SK-N-SH (cell line): Measurements from ENCODE around the gene ZMIZ2. TPM values are rescaled to one million over a fixed set of nuclear protein-coding genes. Genes with fewer than 3 reads are reported as not detected.
A peak's percentile ranks its signal among the peaks of the same experiment; 100 is the strongest.

Experiments
- CTCF ChIA-PET: fragments of 300-600, 350-600 bp; formaldehyde crosslinking; extraction: SDS; loops from one replicate; lab custom pipeline; 2021; lab: Yijun Ruan, JAX
- POLR2A ChIA-PET: fragments of 350-600 bp; sonication (Branson Sonifier 250); formaldehyde crosslinking; extraction: SDS; loops from one replicate; lab custom pipeline; 2020; ENCODE audit warnings: antibody characterized with exemption, inconsistent platforms; lab: Yijun Ruan, JAX
- DNase-seq: peaks from one replicate; pipeline ENCODE4 v3.0.0; 2012
- H2AFZ ChIP-seq: fragments of 200-600 bp; sonication (generic); 2 replicates; pipeline ENCODE4 v1.8.1; 2016; ENCODE audit warnings: antibody characterized with exemption, mild to moderate bottlenecking, low read depth
- H3F3A ChIP-seq: fragments of 200-600 bp; sonication (generic); replicated peaks from 2 replicates; pipeline ENCODE3; 2016; ENCODE audit warnings: antibody characterized with exemption, mild to moderate bottlenecking; ENCODE audit not compliant: insufficient read depth
- H3K27ac ChIP-seq, 2 experiments: fragments of 200-500 bp in 1 of 2; fragments of 200-600 bp in 1 of 2; sonication (Bioruptor generic) in 1 of 2; sonication (generic), shearing (Covaris generic) in 1 of 2; 2 replicates each; pipeline versions ENCODE4 v1.5.1 to v1.6.1; 2014 to 2016; ENCODE audit warnings: low read depth in 2 of 2, inconsistent platforms in 1 of 2, low read length in 1 of 2, mild to moderate bottlenecking in 1 of 2, mixed read lengths in 1 of 2
- H3K27me3 ChIP-seq: fragments of 200-600 bp; sonication (generic), shearing (Covaris generic); 2 replicates; pipeline ENCODE4 v1.6.1; 2016; ENCODE audit warnings: mixed run types; ENCODE audit not compliant: insufficient read depth
- H3K36me3 ChIP-seq, 2 experiments: fragments of 200-500 bp in 1 of 2; fragments of 200-600 bp in 1 of 2; sonication (Bioruptor generic) in 1 of 2; sonication (generic) in 1 of 2; replicated peaks in 1 of 2; 2 replicates each; pipeline versions ENCODE3 to v1.5.1; 2014 to 2016; ENCODE audit warnings: low read length in 1 of 2, mild to moderate bottlenecking in 1 of 2; ENCODE audit not compliant: insufficient read depth in 2 of 2, control insufficient read depth in 1 of 2
- H3K4me1 ChIP-seq, 2 experiments: fragments of 200-500 bp in 1 of 2; fragments of 200-600 bp in 1 of 2; sonication (Bioruptor generic) in 1 of 2; sonication (generic), shearing (Covaris generic) in 1 of 2; 2 replicates each; pipeline versions ENCODE4 v1.5.1 to v1.6.1; 2014 to 2016; ENCODE audit warnings: low read depth in 1 of 2, low read length in 1 of 2, mixed run types in 1 of 2; ENCODE audit not compliant: insufficient read depth in 2 of 2, control insufficient read depth in 1 of 2
- H3K4me2 ChIP-seq: fragments of 200-600 bp; sonication (generic), shearing (Covaris generic); 2 replicates; pipeline ENCODE4 v1.6.1; 2017; ENCODE audit warnings: mixed run types
- H3K4me3 ChIP-seq, 2 experiments: fragments of 200-500 bp in 1 of 2; fragments of 200-600 bp in 1 of 2; sonication (Bioruptor generic) in 1 of 2; sonication (generic), shearing (Covaris generic) in 1 of 2; 2 replicates each; pipeline versions ENCODE4 v1.5.1 to v1.8.1; 2014 to 2016; ENCODE audit warnings: low read depth in 2 of 2, inconsistent platforms in 1 of 2, low read length in 1 of 2, mild to moderate bottlenecking in 1 of 2, mixed read lengths in 1 of 2, moderate library complexity in 1 of 2
- H3K79me2 ChIP-seq: fragments of 200-600 bp; sonication (generic); 2 replicates; pipeline ENCODE4 v1.8.1; 2017; ENCODE audit warnings: mild to moderate bottlenecking; ENCODE audit not compliant: insufficient read depth
- H3K9ac ChIP-seq: fragments of 200-600 bp; sonication (generic); 2 replicates; pipeline ENCODE4 v1.6.1; 2017; ENCODE audit warnings: mixed run types
- H3K9me2 ChIP-seq: fragments of 200-600 bp; sonication (generic); 2 replicates; pipeline ENCODE4 v1.6.1; 2017; ENCODE audit warnings: mixed run types
- H3K9me3 ChIP-seq: fragments of 200-600 bp; sonication (generic); 2 replicates; pipeline ENCODE4 v1.6.1; 2017; ENCODE audit warnings: mixed run types, mild to moderate bottlenecking, moderate library complexity
- H4K20me1 ChIP-seq: fragments of 200-600 bp; sonication (generic); 2 replicates; pipeline ENCODE4 v1.6.1; 2017; ENCODE audit warnings: mild to moderate bottlenecking, mixed run types; ENCODE audit not compliant: insufficient read depth
- ELF1 ChIP-seq: IDR thresholded peaks from 2 replicates; pipeline ENCODE4 v1.4.0; 2012
- EP300 ChIP-seq, 2 experiments: IDR thresholded peaks; 2 replicates each; pipeline versions ENCODE4 v1.4.0 to v1.6.1; 2012; ENCODE audit warnings: borderline replicate concordance in 1 of 2, low read depth in 1 of 2, low read length in 1 of 2
- FOSL2 ChIP-seq: IDR thresholded peaks from 2 replicates; pipeline ENCODE4 v1.4.0; 2012; ENCODE audit warnings: low read depth, mild to moderate bottlenecking, moderate library complexity, borderline replicate concordance
- GABPA ChIP-seq: IDR thresholded peaks from 2 replicates; pipeline ENCODE4 v1.4.0; 2012; ENCODE audit warnings: low read depth, mild to moderate bottlenecking
- JUND ChIP-seq: IDR thresholded peaks from 2 replicates; pipeline ENCODE4 v1.4.0; 2012
- MXI1 ChIP-seq: IDR thresholded peaks from 2 replicates; pipeline ENCODE4 v1.6.1; 2012; ENCODE audit warnings: mild to moderate bottlenecking, low read depth, low read length, improper control_type of control experiment
- NRF1 ChIP-seq: IDR thresholded peaks from 2 replicates; pipeline ENCODE4 v1.6.1; 2012; ENCODE audit warnings: low read depth, mild to moderate bottlenecking, low read length
- POLR2AphosphoS5 ChIP-seq: IDR thresholded peaks from 2 replicates; pipeline ENCODE4 v1.6.1; 2012; ENCODE audit warnings: low read depth, low read length
- RFX5 ChIP-seq: IDR thresholded peaks from 2 replicates; pipeline ENCODE4 v1.6.1; 2012; ENCODE audit warnings: mild to moderate bottlenecking, improper control_type of control experiment, low read length
- SMC3 ChIP-seq: IDR thresholded peaks from 2 replicates; pipeline ENCODE4 v1.6.1; 2012; ENCODE audit warnings: low read depth, low read length, improper control_type of control experiment
- TEAD4 ChIP-seq: IDR thresholded peaks from 2 replicates; pipeline ENCODE4 v1.4.0; 2012; ENCODE audit warnings: mild to moderate bottlenecking, borderline replicate concordance; ENCODE audit not compliant: insufficient read depth
- YY1 ChIP-seq: IDR thresholded peaks from 2 replicates; pipeline ENCODE4 v1.4.0; 2012; ENCODE audit warnings: low read depth, mild to moderate bottlenecking
- WGBS: methylation state at CpG from one replicate; pipeline ENCODE4 v1.1.6; 2017; ENCODE audit warnings: low lambda C conversion rate; 5-methylcytosine and 5-hydroxymethylcytosine counted together
- polyA plus RNA-seq, 3 experiments: library from polyadenylated mRNA; depleted of rRNA; stranded (reverse); fragments of >200 nt; gene quantifications; 2 replicates each; pipeline ENCODE4 v1.2.3, GENCODE V29; 2012
- TF ChIP-seq, protein P1 (sequence below): fragments of 150-350 bp; IDR thresholded peaks from 2 replicates; pipeline ENCODE4 v1.6.1; 2017; ENCODE audit warnings: antibody characterized with exemption, low read length, low read depth, borderline replicate concordance
- TF ChIP-seq, protein P2 (sequence below): IDR thresholded peaks from 2 replicates; pipeline ENCODE4 v1.6.1; 2012; ENCODE audit warnings: mild to moderate bottlenecking, low read depth, low read length, moderate library complexity
- TF ChIP-seq, protein P3 (sequence below): IDR thresholded peaks from 2 replicates; pipeline ENCODE4; 2012

Gene ZMIZ2
- polyA plus RNA-seq, 1 of the 3 experiments (the other 2 are of a cell fraction) = 18.1 TPM

DNA sequence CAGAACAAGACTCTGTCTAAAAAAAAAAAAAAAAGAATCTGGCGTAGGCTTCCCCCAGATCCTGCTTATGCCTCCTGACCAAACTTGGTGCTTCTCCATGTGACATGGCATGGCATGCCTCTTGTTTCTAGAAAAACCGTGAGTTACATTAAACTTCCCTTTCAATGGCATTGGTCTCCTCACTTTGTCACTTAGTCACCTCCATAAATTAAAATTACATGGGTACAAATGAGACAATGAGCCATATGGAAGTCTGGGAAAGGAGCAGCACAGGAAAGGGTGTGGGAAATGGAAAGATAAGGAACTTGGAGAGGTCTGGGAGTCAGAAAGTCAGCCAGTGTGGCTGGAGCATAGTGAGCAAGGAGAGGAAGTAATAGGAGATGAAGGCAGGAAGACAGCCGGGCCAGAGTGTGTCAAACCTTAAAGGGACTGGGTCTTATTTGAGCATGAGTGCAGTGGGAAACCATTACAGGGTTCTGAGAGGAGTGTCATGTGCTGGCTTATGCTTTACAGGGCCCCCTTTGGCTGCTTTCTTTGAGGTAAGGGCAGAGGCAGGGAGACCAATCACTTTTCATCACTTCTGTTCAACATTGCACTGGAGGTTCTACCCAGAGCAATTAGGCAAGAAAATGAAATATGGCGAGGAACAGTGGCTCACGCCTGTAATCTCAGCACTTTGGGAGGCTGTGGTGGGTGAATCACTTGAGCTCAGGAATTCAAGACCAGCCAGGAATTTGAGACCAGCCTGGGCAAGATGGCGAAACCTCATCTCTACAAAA lies 21.3 kb upstream of the ZMIZ2 start:
- Histone ChIP-seq H3F3A (peaks cover 9% of the 10 kb centered on the region), H3K9me2 (no peaks in the 10 kb centered on the region), H3K27me3 (no peaks in the 10 kb centered on the region), H3K36me3 (no peaks in the 10 kb centered on the region), H3K27ac (peak overlapping the region in 1 of 2 experiments; percentile 62; a peak in 2 of 4 replicates), H4K20me1 (no peaks in the 10 kb centered on the region), H3K4me3 (no peak overlapping the region), H2AFZ (peak overlapping the region; percentile 94), H3K79me2 (no peaks in the 10 kb centered on the region), H3K4me2 (peak overlapping the region; percentile 26; the same call in 1 of the 2 replicates), H3K9ac (peak overlapping the region; percentile 8; the same call in 1 of the 2 replicates), H3K4me1 (no peaks in the 10 kb centered on the region; a peak in 1 of 4 replicates), H3K9me3 (no peaks in the 10 kb centered on the region)
- POLR2A ChIA-PET = no interaction called here
- TF ChIP-seq EP300 (IDR thresholded peaks at IDR 0.05; ENCODE audit: borderline replicate concordance in 1 of 2, low read depth in 1 of 2, low read length in 1 of 2) (no peak), YY1 (peak; percentile 56; the same call in 1 of the 2 replicates), FOSL2 (peak; percentile 19; the same call in 1 of the 2 replicates)
- TF ChIP-seq, protein P1, sequence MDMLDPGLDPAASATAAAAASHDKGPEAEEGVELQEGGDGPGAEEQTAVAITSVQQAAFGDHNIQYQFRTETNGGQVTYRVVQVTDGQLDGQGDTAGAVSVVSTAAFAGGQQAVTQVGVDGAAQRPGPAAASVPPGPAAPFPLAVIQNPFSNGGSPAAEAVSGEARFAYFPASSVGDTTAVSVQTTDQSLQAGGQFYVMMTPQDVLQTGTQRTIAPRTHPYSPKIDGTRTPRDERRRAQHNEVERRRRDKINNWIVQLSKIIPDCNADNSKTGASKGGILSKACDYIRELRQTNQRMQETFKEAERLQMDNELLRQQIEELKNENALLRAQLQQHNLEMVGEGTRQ = no peak
- no peak for DNase-seq
- CTCF ChIA-PET = no interaction called here
- 63% methylated on average over 6 of the region's 6 CpGs for WGBS

DNA sequence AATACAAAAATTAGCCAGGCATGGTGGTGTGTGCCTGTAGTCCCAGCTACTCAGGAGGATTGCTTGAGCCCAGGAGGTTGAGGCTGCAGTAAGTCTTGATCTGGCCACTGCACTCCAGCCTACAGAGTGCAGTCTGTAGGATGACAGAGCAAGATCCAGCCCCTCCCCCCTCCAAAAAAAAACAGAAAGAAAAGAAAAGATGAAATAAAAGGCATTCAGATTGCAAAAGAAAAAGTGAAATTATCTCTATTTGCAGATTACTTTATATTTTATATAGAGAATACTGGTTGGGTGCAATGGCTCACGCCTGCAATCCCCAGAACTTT lies 20.7 kb upstream of the ZMIZ2 start:
- Histone ChIP-seq H3K4me2 (peak overlapping the region; percentile 26; the same call in 1 of the 2 replicates), H4K20me1 (no peaks in the 10 kb centered on the region), H3K9me2 (no peaks in the 10 kb centered on the region), H2AFZ (peak overlapping the region; percentile 94; the same call in 1 of the 2 replicates), H3K4me3 (no peak overlapping the region), H3K4me1 (no peaks in the 10 kb centered on the region; a peak in 1 of 4 replicates), H3K36me3 (no peaks in the 10 kb centered on the region), H3K9ac (peak overlapping the region; percentile 8; the same call in 1 of the 2 replicates), H3K79me2 (no peaks in the 10 kb centered on the region), H3K9me3 (no peaks in the 10 kb centered on the region), H3K27me3 (no peaks in the 10 kb centered on the region), H3K27ac (peak overlapping the region in 1 of 2 experiments; percentile 62; a peak in 2 of 4 replicates), H3F3A (peaks cover 9% of the 10 kb centered on the region)
- TF ChIP-seq NRF1 = no peak
- ChIA-PET POLR2A (no interaction called here), CTCF (no interaction called here)
- WGBS = 87% methylated on average over 1 of the region's 1 CpG
- DNase-seq = no peak

DNA sequence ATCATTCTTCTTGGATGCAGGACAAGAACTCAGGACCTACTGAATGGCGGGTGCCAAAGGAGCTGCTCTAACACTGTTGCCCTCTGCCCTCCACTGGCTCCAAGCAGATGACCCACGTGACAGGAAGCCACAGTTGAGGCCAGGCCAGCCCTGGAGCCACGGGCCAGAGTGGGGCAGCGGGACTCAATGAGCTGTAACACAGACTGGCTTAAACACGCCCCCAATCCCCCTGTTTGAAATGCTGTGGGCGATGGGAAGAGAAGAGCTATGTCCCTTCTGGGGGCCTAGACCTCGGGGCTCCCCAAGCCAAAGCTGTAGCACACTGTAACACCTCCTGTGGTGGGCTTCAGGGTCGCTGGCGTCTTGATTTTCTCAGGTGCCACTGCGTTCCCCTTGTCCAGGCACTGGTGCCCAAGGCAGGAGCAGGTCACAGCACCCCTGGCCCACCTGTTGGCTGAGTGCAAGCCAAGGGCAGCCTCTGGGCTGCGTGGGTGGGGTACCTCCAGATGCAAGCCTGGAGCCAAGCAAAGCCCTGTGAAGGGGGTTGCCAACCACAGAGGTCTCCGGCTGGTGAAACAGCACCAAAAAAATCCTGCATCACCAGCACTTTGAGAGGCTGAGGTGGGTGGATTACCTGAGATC lies 18.6 kb upstream of the ZMIZ2 start:
- POLR2A ChIA-PET = no interaction called here
- H3K4me3 ChIP-seq = no peak overlapping the region
- no peak overlapping the region for H3K4me2 ChIP-seq
- DNase-seq = no peak
- H3K4me1 ChIP-seq = peaks cover 0 to 13% of the 10 kb centered on the region in 2 experiments; a peak in 3 of 4 replicates
- H3K9ac ChIP-seq = no peak overlapping the region
- no peaks in the 10 kb centered on the region for H3K9me2 ChIP-seq
- WGBS = 85% methylated on average over 8 of the region's 12 CpGs
- H3K36me3 ChIP-seq = no peaks in the 10 kb centered on the region
- no peak overlapping the region for H3K27ac ChIP-seq
- H3K27me3 ChIP-seq = no peaks in the 10 kb centered on the region
- no peaks in the 10 kb centered on the region for H3K79me2 ChIP-seq
- H2AFZ ChIP-seq = no peak overlapping the region
- H3F3A ChIP-seq = peaks cover 24% of the 10 kb centered on the region
- CTCF ChIA-PET = no interaction called here
- H3K9me3 ChIP-seq = no peaks in the 10 kb centered on the region
- H4K20me1 ChIP-seq = no peaks in the 10 kb centered on the region
- no peak for TF ChIP-seq GABPA
- TF ChIP-seq SMC3 = no peak
- no peak for TF ChIP-seq POLR2AphosphoS5
- no peak for TF ChIP-seq MXI1
- TF ChIP-seq JUND = no peak
- TF ChIP-seq, protein P2, sequence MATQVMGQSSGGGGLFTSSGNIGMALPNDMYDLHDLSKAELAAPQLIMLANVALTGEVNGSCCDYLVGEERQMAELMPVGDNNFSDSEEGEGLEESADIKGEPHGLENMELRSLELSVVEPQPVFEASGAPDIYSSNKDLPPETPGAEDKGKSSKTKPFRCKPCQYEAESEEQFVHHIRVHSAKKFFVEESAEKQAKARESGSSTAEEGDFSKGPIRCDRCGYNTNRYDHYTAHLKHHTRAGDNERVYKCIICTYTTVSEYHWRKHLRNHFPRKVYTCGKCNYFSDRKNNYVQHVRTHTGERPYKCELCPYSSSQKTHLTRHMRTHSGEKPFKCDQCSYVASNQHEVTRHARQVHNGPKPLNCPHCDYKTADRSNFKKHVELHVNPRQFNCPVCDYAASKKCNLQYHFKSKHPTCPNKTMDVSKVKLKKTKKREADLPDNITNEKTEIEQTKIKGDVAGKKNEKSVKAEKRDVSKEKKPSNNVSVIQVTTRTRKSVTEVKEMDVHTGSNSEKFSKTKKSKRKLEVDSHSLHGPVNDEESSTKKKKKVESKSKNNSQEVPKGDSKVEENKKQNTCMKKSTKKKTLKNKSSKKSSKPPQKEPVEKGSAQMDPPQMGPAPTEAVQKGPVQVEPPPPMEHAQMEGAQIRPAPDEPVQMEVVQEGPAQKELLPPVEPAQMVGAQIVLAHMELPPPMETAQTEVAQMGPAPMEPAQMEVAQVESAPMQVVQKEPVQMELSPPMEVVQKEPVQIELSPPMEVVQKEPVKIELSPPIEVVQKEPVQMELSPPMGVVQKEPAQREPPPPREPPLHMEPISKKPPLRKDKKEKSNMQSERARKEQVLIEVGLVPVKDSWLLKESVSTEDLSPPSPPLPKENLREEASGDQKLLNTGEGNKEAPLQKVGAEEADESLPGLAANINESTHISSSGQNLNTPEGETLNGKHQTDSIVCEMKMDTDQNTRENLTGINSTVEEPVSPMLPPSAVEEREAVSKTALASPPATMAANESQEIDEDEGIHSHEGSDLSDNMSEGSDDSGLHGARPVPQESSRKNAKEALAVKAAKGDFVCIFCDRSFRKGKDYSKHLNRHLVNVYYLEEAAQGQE = no peak
- no peak for TF ChIP-seq TEAD4
- TF ChIP-seq NRF1 = no peak
- TF ChIP-seq RFX5 = no peak
- TF ChIP-seq, protein P3, sequence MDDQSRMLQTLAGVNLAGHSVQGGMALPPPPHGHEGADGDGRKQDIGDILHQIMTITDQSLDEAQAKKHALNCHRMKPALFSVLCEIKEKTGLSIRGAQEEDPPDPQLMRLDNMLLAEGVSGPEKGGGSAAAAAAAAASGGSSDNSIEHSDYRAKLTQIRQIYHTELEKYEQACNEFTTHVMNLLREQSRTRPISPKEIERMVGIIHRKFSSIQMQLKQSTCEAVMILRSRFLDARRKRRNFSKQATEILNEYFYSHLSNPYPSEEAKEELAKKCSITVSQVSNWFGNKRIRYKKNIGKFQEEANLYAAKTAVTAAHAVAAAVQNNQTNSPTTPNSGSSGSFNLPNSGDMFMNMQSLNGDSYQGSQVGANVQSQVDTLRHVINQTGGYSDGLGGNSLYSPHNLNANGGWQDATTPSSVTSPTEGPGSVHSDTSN = no peak
- no peak for TF ChIP-seq ELF1
